ENCODE results near the gene TDRD1. TPM values are rescaled to one million over a fixed set of nuclear protein-coding genes. Genes with fewer than 3 reads are reported as not detected.

Gene TDRD1
- total and polyA plus RNA-seq, 12 donors, result 0.03 to 7.0 (median 4.0) TPM

- H3K27me3 ChIP-seq, result no peaks in the 10 kb centered on the region
- no peaks in the 10 kb centered on the region for H3K9me3 ChIP-seq
- TF ChIP-seq CTCF (IDR thresholded peaks at IDR 0.05), result no peak
- peaks cover 0 to 39% (median 26%) of the 10 kb centered on the region in 9 donors for H3K4me1 ChIP-seq
- peak overlapping the region in 9 of 10 donors; percentile 25 to 77 (median 60) for H3K27ac ChIP-seq
- H3K36me3 ChIP-seq, result no peaks in the 10 kb centered on the region
- ATAC-seq (peak; percentile 59 to 92 (median 80)), DNase-seq (peak in 1 of 2 donors; percentile 61)
- H3K4me3 ChIP-seq, result no peak overlapping the region
- intact Hi-C loops (cut with DNase I), result loop anchor here in 1 of 10 donors (10.0 kb wide), 1 partner anchor 91 kb away; the partner anchor contains the start of genes CCDC186 and TDRD1
- 23 to 56% methylated on average over 6 of the region's 6 CpGs for WGBS, 2 donors
These were observed 86.4 kb downstream of the TDRD1 start for GRCh38 chr10:114265392-114266053.

- Histone ChIP-seq H3K9me3 (no peaks in the 10 kb centered on the region), H3K27me3 (no peaks in the 10 kb centered on the region), H3K27ac (peak overlapping the region in 6 of 10 donors; percentile 56 to 77 (median 66)), H3K36me3 (no peaks in the 10 kb centered on the region), H3K4me1 (peaks cover 0 to 38% (median 18%) of the 10 kb centered on the region in 9 donors), H3K4me3 (no peak overlapping the region)
- DNase-seq (peak; percentile 42 to 47), ATAC-seq (peak; percentile 52 to 84 (median 78))
- TF ChIP-seq CTCF (IDR thresholded peaks at IDR 0.05), result no peak
- intact Hi-C loops (cut with DNase I), result loop anchor here in 1 of 10 donors (10.0 kb wide), 1 partner anchor 92 kb away; the partner anchor contains the start of genes CCDC186 and TDRD1
- 20 to 23% methylated on average over 5 of the region's 5 CpGs for WGBS, 2 donors
These were observed 87.4 kb downstream of the TDRD1 start for GRCh38 chr10:114266521-114266920.

- ATAC-seq (peak in 4 of 8 donors; percentile 2 to 20 (median 12)), DNase-seq (no peak)
- intact Hi-C loops (cut with DNase I), result no loop called here
- no peaks in the 10 kb centered on the region for H3K9me3 ChIP-seq
- H3K36me3 ChIP-seq, result no peaks in the 10 kb centered on the region
- H3K4me3 ChIP-seq, result no peak overlapping the region
- H3K4me1 ChIP-seq, result peaks cover 0 to 35% (median 16%) of the 10 kb centered on the region in 9 donors
- no peaks in the 10 kb centered on the region for H3K27me3 ChIP-seq
- H3K27ac ChIP-seq, result peak overlapping the region in 3 of 10 donors; percentile 3 to 59 (median 44)
- no peak for TF ChIP-seq CTCF (IDR thresholded peaks at IDR 0.05)
- WGBS, 2 donors, result 81 to 90% methylated on average over 3 of the region's 3 CpGs
These were observed 92.1 kb downstream of the TDRD1 start for GRCh38 chr10:114271075-114271778.

- 42 to 49% methylated on average over 4 of the region's 4 CpGs for WGBS, 2 donors
- intact Hi-C loops (cut with DNase I), result no loop called here
- no peaks in the 10 kb centered on the region for H3K9me3 ChIP-seq
- H3K4me3 ChIP-seq, result no peak overlapping the region
- peaks cover 0 to 29% (median 13%) of the 10 kb centered on the region in 9 donors for H3K4me1 ChIP-seq
- no peaks in the 10 kb centered on the region for H3K36me3 ChIP-seq
- peak overlapping the region in 5 of 10 donors; percentile 22 to 66 (median 44) for H3K27ac ChIP-seq
- H3K27me3 ChIP-seq, result no peaks in the 10 kb centered on the region
- peak in 1 of 2 donors; percentile 57 for DNase-seq
- peak; percentile 75 to 94 (median 90) for ATAC-seq
- TF ChIP-seq CTCF (IDR thresholded peaks at IDR 0.05), result no peak
These were observed 92.6 kb downstream of the TDRD1 start for GRCh38 chr10:114271779-114272167.
